Nephron progenitor cell (in vitro differentiated cells): ENCODE measurements around the gene THUMPD2.
"Not testable (repeated sequence)": the region's sequence is repeated elsewhere in the genome, so short reads cannot be mapped to it uniquely, and the experiment has no call there.

Source experiments
- DNase-seq: peaks from one replicate; pipeline ENCODE4 v3.0.0; 2021
- H3K27ac Mint-ChIP-seq: 2 replicates; pipeline ENCODE4 v1.8.0; 2021; ENCODE audit warnings: mild to moderate bottlenecking, moderate library complexity, mixed read lengths
- H3K27me3 Mint-ChIP-seq: 2 replicates; pipeline ENCODE4 v1.8.0; 2021; ENCODE audit warnings: mild to moderate bottlenecking, low read depth, mixed read lengths; ENCODE audit not compliant: poor library complexity
- H3K36me3 Mint-ChIP-seq: 2 replicates; pipeline ENCODE4 v1.8.0; 2021; ENCODE audit warnings: low read depth, mixed read lengths
- H3K4me1 Mint-ChIP-seq: 2 replicates; pipeline ENCODE4 v1.8.0; 2021; ENCODE audit warnings: mixed read lengths
- H3K4me3 Mint-ChIP-seq: 2 replicates; pipeline ENCODE4 v1.8.0; 2021; ENCODE audit warnings: mild to moderate bottlenecking, moderate library complexity, mixed read lengths
- H3K9me3 Mint-ChIP-seq: 2 replicates; pipeline ENCODE4 v1.8.0; 2021; ENCODE audit warnings: mild to moderate bottlenecking, moderate library complexity, mixed read lengths
- TF ChIP-seq, protein P1 (sequence below): fragments of 200-600 bp; sonication (generic); IDR thresholded peaks from 2 replicates; pipeline ENCODE4 v1.5.0; 2021; ENCODE audit warnings: antibody characterized with exemption

Gene THUMPD2

DNA sequence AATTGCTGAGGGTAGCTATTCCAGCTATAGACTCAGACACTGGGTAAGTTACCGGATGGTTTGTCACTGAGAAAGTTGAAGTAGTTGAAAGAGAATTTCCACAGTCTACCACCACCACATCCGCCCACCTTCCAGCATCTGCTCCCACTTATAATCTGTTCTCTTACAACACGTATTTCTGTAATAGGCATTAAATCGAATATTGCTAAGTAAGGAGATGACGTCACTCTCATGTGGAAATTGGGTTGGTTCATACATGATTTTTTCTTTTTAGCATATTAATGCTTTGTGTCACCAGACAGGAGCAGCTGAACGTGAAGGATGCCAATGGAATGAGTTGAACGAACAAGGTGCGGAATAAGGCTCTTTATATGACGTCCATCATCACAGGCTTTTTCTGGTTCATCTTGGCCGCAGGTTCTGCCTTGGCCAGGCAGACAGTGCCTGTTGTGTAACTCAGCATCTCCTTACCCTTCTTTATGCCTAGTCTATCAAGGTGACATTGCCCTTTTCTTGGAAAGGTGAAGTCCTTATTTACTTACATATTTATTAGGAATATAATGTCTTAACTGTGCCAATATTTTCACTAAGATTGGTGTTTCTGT is 45.9 kb downstream of the THUMPD2 start:
- Mint-ChIP-seq H3K9me3 (no peaks in the 10 kb centered on the region), H3K4me1 (peaks cover 11% of the 10 kb centered on the region), H3K36me3 (peaks cover 59% of the 10 kb centered on the region), H3K27me3 (no peaks in the 10 kb centered on the region), H3K4me3 (no peak overlapping the region), H3K27ac (no peak overlapping the region)
- DNase-seq: no peak
- TF ChIP-seq, protein P1, sequence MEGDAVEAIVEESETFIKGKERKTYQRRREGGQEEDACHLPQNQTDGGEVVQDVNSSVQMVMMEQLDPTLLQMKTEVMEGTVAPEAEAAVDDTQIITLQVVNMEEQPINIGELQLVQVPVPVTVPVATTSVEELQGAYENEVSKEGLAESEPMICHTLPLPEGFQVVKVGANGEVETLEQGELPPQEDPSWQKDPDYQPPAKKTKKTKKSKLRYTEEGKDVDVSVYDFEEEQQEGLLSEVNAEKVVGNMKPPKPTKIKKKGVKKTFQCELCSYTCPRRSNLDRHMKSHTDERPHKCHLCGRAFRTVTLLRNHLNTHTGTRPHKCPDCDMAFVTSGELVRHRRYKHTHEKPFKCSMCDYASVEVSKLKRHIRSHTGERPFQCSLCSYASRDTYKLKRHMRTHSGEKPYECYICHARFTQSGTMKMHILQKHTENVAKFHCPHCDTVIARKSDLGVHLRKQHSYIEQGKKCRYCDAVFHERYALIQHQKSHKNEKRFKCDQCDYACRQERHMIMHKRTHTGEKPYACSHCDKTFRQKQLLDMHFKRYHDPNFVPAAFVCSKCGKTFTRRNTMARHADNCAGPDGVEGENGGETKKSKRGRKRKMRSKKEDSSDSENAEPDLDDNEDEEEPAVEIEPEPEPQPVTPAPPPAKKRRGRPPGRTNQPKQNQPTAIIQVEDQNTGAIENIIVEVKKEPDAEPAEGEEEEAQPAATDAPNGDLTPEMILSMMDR: no peak

DNA sequence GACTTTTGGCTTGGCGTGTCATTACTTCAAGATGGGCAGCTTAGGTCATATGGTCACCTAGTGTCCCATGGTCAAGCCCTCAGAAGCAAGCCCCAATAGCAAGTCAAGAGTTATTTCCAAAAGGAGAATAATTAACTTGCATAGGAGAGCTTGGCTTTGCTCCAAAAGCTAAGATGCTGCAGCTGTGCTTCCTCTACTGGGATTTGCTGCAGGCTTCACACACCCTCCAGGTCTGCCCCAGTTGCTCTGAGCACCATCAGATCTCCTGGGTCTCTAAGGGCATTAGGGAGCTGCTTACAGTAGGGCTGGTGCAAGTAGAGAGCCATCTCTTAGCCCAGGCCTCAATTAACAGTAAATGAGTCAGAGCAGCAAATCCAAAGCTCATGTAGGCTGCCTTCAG is 46.6 kb downstream of the THUMPD2 start:
- Mint-ChIP-seq H3K9me3 (no peaks in the 10 kb centered on the region), H3K27ac (no peak overlapping the region), H3K36me3 (peaks cover 54% of the 10 kb centered on the region), H3K4me1 (peaks cover 4% of the 10 kb centered on the region), H3K27me3 (no peaks in the 10 kb centered on the region), H3K4me3 (no peak overlapping the region)
- no peak for DNase-seq
- TF ChIP-seq, protein P1: no peak

DNA sequence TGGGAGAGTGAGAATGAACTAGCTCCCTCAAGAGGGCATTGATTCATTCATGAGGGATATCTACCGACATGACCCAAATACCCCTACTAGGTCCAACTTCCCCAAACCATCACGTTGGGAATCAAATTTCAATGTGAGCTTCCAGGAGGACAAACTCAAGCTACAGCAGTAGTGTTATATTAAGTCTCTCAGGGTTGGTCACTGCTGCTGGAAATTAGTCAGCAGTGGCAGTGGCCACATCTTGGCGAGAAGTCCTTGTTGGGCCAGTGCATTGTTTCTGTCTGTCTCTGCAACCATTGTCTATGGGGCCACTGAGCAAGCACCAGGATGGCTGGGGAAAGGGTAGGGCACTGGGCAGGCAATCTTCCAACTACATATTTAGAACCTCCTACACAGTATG is 47.5 kb downstream of the THUMPD2 start:
- Mint-ChIP-seq H3K36me3 (peaks cover 51% of the 10 kb centered on the region), H3K4me3 (no peak overlapping the region)
- TF ChIP-seq, protein P1: no peak

DNA sequence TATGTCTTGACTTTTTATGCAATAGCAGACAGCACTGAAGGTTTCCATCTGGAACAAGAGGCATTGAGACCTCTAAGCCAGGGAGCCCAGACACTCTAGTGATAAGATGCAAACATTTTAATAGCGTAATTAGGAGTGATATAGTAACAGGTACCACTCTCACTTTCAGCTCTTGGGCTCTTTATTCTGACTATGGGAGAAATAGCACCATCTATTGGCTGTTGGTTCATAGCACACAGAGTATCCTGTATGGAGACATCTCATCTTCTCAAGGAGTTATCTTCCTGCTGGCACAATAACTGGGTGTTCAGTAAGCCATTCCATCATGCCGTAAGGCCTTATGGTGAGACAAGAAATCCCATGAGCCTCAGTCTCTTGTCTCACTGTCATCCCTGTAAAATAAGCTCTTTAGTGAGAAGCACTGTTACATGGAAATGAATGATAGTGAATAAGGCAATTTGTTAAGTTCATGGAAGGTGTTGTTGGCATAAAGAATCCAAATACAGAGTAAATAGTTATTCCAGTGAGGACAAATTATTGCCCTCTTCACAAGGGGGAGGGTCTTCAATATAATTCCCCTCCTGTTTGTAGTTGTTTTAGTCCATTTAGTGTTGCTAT is 48.3 kb downstream of the THUMPD2 start:
- no peak overlapping the region for H3K27ac Mint-ChIP-seq
- no peaks in the 10 kb centered on the region for H3K9me3 Mint-ChIP-seq
- no peaks in the 10 kb centered on the region for H3K27me3 Mint-ChIP-seq
- H3K4me1 Mint-ChIP-seq: no peaks in the 10 kb centered on the region
- no peak for DNase-seq
- H3K4me3 Mint-ChIP-seq: no peak overlapping the region
- peaks cover 44% of the 10 kb centered on the region for H3K36me3 Mint-ChIP-seq
- TF ChIP-seq, protein P1: peak; percentile 48

More for the DNA sequence above, 47.5 kb downstream of the THUMPD2 start:
- Mint-ChIP-seq H3K9me3 (no peaks in the 10 kb centered on the region), H3K27ac (no peak overlapping the region), H3K4me1 (no peaks in the 10 kb centered on the region), H3K27me3 (no peaks in the 10 kb centered on the region)
- no peak for DNase-seq

DNA sequence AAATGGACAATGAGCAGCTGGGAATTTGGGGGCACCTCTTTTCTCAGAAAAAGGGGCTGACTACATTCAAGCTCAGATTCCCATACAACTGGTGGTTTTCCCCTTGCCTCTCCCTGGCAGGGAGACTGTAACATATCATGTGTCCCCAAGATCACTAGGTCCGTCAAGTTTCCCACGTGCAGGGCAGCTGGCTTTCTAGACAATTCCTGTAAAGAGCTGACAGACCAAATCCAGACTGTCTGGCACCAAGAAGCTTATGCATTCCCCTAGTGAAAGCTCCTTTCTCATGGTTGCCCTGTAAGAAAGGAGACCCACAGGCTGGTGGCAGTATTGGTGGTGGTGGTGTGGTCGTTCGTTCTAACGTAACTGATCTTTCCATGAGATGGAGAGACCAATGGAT is 48.8 kb downstream of the THUMPD2 start:
- Mint-ChIP-seq H3K36me3 (peaks cover 39% of the 10 kb centered on the region), H3K9me3 (no peaks in the 10 kb centered on the region), H3K27me3 (no peaks in the 10 kb centered on the region), H3K27ac (no peak overlapping the region), H3K4me1 (peaks cover 3% of the 10 kb centered on the region), H3K4me3 (no peak overlapping the region)
- TF ChIP-seq, protein P1: no peak
- DNase-seq: no peak

DNA sequence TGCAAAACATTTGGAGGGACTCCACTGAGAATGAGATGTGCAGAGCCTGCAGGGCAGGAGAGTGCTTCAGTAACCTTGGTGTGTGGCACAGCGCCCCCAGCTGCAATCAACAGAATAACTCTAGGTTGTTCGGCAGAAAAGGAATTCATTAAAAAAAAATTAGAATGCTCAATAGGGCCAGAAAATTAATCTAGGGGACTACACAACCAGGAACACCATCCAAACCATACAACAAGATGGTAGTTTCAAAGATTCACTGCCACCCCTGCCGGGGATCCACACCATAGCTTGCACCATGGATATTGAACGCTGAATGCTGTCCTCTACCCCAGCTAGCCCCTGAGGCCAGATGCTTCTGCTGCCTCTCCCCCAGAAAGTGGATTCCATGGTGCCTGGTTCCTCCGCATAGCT is 50.1 kb downstream of the THUMPD2 start:
- H3K4me1 Mint-ChIP-seq: peaks cover 16% of the 10 kb centered on the region
- peaks cover 25% of the 10 kb centered on the region for H3K36me3 Mint-ChIP-seq
- no peak overlapping the region for H3K4me3 Mint-ChIP-seq
- peak; percentile 39 for DNase-seq
- TF ChIP-seq, protein P1: peak; percentile 73
- no peaks in the 10 kb centered on the region for H3K9me3 Mint-ChIP-seq
- no peaks in the 10 kb centered on the region for H3K27me3 Mint-ChIP-seq
- no peak overlapping the region for H3K27ac Mint-ChIP-seq

DNA sequence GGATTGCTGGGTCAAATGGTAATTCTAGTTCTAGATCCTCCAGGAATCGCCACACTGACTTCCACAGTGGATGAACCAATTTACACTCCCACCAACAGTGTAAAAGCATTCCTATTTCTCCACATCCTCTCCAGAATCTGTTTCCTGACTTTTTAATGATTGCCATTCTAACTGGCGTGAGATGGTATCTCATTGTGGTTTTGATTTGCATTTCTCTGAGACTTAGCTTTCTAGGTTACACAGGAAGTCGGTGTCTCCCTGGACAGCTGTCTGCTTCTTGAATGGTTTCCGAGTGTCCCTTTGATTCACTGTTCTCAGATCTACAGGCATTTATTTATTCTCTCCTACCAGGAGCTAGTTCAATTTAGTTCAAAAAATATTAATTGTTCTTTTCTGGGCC is 51.0 kb downstream of the THUMPD2 start:
- H3K27me3 Mint-ChIP-seq, H3K4me3 Mint-ChIP-seq, H3K9me3 Mint-ChIP-seq, H3K27ac Mint-ChIP-seq, DNase-seq: not testable (repeated sequence)
- peaks cover 22% of the 10 kb centered on the region for H3K4me1 Mint-ChIP-seq
- H3K36me3 Mint-ChIP-seq: peaks cover 19% of the 10 kb centered on the region
